ENCODE results near the gene LENEP.

DNA sequence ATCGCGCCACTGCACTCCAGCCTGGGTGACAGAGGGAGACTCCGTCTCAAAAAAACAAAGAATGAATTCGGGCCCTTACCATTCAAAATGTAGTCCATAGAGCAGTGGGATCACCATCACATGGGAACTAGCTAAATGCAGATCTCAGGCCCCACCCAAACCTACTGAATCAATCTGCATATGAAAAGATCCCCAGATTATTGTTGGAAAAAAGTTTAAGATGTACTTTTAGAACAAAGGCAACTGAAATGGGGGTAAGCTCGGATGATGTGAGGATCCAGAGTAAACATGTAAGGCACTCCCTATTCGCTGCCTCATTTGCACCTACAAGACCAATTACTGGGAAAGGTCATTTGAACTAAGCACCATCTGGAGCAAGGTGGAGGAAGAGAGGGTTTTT is 11.0 kb upstream of the LENEP start:
- TF ChIP-seq, protein P1, sequence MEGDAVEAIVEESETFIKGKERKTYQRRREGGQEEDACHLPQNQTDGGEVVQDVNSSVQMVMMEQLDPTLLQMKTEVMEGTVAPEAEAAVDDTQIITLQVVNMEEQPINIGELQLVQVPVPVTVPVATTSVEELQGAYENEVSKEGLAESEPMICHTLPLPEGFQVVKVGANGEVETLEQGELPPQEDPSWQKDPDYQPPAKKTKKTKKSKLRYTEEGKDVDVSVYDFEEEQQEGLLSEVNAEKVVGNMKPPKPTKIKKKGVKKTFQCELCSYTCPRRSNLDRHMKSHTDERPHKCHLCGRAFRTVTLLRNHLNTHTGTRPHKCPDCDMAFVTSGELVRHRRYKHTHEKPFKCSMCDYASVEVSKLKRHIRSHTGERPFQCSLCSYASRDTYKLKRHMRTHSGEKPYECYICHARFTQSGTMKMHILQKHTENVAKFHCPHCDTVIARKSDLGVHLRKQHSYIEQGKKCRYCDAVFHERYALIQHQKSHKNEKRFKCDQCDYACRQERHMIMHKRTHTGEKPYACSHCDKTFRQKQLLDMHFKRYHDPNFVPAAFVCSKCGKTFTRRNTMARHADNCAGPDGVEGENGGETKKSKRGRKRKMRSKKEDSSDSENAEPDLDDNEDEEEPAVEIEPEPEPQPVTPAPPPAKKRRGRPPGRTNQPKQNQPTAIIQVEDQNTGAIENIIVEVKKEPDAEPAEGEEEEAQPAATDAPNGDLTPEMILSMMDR (IDR thresholded peaks at IDR 0.05) = no peak
- no peak for TF ChIP-seq POLR2A (IDR thresholded peaks at IDR 0.05)
